GM18511 (cell line): ENCODE data around the gene BGLAP.

ENCODE experiments used
- ATAC-seq: cut with Tn5 transposase; IDR thresholded peaks from one replicate; pipeline ENCODE4 v1.9.1; 2021; ENCODE audit warnings: mild to moderate bottlenecking, moderate library complexity; ENCODE audit not compliant: unreplicated experiment

BGLAP gene

DNA sequence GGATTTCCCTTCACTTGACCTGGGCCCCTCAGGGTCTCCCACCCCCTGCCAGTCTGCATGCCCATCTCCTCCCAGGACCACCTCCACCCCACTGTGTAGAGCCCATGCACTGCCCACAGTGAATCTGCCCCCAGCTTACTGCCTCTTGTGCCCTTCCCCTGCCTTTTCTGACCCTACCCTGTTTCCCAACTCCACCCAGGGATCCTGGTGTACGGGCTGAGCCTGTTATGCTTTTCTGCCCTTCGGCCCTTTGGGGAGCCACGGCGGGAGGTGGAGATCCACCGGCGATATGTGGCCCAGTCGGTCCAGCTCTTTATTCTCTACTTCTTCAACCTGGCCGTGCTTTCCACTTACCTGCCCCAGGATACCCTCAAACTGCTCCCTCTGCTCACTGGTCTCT lies 44.1 kb downstream of the BGLAP start:
- no peak for ATAC-seq

DNA sequence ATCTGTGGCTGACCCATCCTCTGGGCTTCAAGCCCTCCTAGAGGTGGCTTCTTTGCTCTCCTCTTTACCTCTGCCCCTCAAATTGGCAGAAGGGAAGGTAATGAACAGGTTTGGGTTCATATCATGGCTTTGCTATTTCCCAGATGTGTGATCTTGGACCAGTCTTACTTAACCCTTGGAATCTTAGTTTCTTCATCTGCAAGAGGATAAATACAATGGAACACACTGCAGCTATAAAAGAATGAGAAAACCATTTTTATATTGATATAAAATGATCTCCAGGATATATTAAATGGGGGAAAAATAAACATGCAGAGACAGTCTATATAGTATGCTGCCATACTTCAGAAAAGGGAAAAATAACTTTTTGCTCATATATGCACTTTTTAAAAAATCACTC lies 47.9 kb downstream of the BGLAP start:
- ATAC-seq: no peak

DNA sequence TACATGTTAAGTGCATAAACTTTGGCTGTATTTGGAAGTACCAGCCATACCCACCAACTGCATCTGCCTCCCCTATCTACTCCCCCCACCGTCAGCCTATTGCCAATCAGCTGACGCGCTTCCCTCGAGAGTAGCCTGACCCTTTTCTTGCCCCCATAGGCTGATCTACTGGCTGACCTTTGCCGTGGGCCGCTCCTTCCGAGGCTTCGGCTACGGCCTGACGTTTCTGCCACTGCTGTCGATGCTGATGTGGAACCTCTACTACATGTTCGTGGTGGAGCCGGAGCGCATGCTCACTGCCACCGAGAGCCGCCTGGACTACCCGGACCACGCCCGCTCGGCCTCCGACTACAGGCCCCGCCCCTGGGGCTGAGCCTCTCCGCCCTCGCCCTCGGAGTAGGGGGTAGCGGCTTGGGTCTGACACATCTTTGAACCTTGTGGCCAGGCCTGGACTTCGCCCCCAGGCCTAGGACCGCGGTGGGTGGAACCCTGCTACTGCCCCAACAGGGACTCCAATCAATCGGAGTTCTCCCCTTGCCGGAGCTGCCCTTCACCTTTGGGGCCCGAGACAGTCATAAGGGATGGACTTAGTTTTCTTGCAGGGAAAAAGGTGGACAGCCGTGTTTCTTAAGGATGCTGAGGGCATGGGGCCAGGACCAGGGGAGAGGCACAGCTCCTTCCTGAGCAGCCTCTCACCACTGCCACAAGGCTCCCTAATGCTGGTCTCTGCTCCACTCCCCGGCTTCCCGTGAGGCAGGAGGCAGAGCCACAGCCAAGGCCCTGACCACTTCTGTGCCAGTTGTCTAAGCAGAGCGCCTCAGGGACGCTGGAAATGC lies 49.5 kb downstream of the BGLAP start:
- no peak for ATAC-seq
